GM19372 (cell line): ENCODE results near the gene GARIN5B.
"Not testable (repeated sequence)": the region's sequence is repeated elsewhere in the genome, so short reads cannot be mapped to it uniquely, and the experiment has no call there.

Experiments
- ATAC-seq: cut with Tn5 transposase; IDR thresholded peaks from one replicate; pipeline ENCODE4 v1.9.1; 2021; ENCODE audit warnings: mild to moderate bottlenecking, low read depth, moderate library complexity; ENCODE audit not compliant: unreplicated experiment

The GARIN5B gene

GRCh38 chr19:55329791-55330190 is 33.3 kb downstream of the GARIN5B start:
- ATAC-seq = not testable (repeated sequence)

GRCh38 chr19:55328774-55329318 is 34.2 kb downstream of the GARIN5B start:
- ATAC-seq = not testable (repeated sequence)

- ATAC-seq = no peak
Observed at GRCh38 chr19:55325172-55325571, 37.9 kb downstream of the GARIN5B start, which contains the start of gene TMEM150B. TSS of gene TMEM150B (minus strand) at chr19:55325341. CDS start at chr19:55321036, 4,305 bp downstream.

GRCh38 chr19:55324662-55325061 is 38.4 kb downstream of the GARIN5B start:
- ATAC-seq = no peak

DNA sequence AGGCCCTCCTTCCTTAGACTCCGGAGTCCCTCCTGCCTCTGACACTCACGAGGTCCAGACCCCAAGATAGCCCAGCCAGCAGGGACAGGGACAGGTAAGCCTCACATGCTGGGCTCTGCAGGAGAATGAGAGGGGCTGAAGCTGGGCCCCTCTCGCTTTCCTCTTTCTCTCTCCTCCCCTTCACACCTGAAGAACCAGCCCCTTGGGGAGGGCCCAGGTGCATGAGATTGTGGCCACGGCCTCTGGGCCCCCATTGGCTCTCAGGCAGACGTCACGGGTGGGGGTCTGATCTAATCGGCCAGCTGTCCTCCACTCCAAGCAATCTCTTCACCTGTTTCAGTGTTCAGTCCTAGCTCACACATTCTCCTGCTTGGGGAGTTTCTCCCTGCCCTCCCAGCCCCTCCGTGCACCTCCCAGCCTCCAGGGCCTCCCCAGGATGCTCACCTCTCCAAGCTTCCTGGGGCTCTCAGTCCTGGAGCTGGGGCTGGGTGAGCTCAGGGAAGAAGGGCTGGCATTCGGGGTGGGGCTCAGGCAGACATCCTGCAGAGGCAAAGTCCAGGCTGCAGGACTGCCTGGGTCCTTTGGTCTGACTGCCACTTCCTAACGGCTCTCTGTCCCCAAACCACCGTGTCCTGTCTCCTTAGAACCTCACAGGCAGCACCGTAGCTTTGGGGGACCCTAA is 40.7 kb downstream of the GARIN5B start:
- no peak for ATAC-seq

- ATAC-seq = no peak
Observed at GRCh38 chr19:55321466-55322137, 41.5 kb downstream of the GARIN5B start.

DNA sequence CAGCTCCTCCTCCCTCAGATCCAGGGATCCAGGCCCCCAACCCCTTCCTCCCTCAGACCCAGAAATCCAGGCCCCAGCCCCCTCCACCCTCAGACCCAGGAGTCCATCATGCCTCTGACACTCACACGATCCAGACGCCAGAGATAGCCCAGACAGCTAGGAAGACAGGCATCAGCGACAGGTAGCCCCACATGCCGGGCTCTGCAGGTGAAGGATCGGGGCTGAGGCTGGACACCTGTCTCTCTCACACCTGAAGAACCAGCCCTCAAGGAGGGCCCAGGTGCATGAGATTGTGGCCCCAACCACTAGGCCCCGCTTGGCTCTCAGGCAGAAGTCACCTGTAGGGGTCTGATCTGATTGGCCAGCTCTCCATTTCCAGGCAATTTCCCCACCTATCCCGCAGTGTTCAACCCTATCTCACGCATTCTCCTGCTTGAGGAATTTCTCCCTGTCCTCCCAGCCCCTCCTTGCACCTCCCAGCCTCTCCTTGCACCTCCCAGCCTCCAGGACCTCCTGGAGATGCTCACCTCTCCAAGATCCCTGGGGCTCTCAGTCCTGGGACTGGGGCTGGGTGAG is 42.1 kb downstream of the GARIN5B start:
- ATAC-seq = no peak

DNA sequence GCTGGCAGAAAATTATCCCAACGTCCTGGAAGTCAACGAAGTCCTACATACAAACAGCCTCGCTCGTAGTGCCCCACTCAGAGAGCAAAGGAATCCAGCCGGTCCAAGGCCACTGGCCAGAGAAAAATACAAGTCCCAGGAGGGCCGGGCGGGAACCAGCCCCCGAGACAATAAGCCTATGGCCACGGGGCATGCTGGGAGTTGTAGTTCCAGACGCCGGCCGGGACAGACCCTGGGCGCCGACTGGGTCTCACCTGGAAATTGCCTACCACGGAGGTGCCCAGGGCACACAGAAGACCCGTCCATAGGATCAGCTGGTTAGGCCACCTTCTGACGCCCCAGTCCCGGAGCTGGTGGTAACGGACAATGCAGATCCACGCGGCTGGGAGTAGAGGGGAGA is 43.3 kb downstream of the GARIN5B start:
- ATAC-seq = no peak

DNA sequence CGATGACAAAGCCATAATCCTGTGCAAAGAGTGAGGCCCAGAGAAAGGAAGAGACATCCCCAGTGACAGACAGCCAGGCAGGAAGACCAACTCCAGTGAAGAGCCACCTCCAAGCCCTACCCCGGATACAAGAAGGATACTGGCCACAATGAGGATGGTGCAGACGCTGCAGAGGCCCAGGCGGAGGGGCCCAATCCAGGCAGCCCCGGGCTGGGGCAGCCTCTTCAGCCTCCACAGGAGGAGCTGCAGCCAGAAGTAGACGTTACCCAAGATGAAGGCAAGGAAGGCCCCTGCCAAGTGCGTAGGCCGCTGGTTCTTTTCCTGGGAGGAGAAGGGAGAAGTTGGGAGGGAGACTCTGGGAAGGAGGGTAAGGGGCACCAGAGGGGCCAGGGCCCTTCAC is 46.4 kb downstream of the GARIN5B start:
- no peak for ATAC-seq

GRCh38 chr19:55315956-55316525 is 47.0 kb downstream of the GARIN5B start:
- no peak for ATAC-seq

DNA sequence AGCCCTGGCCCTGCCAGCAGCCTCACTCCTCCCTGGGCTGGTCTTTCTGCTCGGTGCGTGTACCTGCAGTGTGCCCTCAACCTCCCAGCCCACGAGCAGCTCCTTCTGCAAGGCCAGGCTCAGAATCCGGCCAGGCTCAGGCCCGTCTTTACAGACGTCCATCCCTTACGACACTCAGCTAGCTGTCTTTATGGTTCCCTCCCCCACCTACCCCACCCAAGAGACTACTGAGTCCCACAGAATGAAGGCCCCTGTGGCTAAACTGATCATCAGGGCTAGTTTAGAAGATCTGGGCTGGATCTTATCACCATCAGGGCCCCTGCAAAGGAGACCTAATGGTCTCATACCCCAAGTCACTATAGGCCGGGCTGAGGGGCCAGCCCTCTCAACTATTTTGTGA is 48.7 kb downstream of the GARIN5B start:
- no peak for ATAC-seq

GRCh38 chr19:55312621-55313512 is 50.2 kb downstream of the GARIN5B start:
- no peak for ATAC-seq

GRCh38 chr19:55311797-55312196 is 51.3 kb downstream of the GARIN5B start:
- ATAC-seq = no peak

GRCh38 chr19:55311397-55311796 is 51.7 kb downstream of the GARIN5B start:
- no peak for ATAC-seq

DNA sequence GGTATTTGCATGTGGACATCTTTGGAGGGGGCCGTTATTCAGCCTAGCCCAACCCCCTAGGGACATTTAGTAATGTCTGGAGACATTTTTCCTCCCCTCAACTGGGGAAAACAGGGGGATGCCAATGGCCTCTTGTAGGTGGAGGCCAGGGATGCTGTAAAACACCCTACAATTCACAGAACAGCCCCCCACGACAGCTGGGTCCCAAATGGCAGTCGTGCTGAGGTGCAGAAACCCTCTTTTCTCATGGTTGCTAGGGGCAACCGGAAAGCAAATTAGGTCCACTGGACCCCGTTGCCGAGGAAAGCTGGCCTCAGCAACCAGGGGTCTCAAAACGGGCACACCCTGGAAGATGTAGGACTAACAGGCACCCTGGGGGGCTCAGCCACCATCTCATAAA is 52.6 kb downstream of the GARIN5B start:
- ATAC-seq = no peak

DNA sequence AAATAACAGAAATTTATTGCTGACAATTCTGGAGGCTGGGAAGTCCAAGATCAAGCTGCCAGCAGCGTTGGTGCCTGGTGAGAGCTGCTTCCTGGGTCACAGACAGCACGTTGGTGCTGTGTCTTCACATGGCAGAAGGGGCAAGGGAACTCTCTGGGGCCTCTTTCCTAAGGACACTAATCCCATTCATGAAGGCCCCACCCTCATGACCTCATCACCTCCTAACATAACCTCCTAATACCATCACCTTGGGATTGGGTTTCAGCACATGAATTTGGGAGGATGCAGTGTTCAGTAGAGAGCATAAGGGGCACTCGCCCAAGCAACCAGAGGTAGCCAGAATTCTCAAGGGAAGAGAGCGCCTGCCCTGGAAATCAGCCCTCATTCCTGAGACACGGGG is 53.6 kb downstream of the GARIN5B start:
- no peak for ATAC-seq

DNA sequence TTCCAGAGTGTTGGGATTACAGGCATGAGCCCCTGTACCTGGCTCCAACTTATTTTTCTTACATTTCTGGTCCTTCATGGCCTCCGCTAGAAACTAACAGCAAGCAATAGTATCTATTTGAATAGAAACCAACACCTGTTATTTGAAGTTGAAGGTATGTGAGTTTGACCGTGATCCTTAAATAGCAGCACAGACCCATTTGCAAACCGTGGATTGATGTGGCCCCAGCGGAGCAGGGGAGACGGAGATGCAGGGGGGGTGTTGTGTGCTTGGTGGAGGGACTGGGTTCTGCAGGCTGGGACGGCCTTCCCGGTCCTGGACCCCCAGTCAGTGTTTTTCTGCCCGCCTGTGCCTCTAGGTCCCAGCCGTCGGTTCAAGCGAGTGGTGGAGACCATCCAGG is 54.8 kb downstream of the GARIN5B start:
- ATAC-seq = no peak

DNA sequence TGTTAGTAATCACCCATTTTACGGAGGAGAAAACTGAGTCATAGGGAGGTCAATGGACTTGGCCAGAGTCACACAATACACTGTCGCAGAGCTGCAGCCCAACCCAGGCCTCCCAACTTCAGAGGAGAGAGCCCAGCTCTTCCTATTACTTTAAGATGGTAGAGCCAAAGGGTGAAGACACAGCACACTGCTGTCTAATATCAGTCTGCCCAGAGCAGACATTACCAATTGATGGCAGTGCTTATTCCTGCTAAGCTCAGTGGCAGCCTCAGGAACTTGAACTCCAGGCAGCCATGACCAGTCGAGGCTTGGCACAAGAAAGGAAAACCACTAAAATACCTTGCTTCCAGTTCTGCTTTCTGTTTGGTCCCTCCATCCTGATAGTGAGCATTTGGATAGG is 56.3 kb downstream of the GARIN5B start:
- ATAC-seq = no peak

- ATAC-seq = no peak
Observed at GRCh38 chr19:55305983-55306562, 57.0 kb downstream of the GARIN5B start.

DNA sequence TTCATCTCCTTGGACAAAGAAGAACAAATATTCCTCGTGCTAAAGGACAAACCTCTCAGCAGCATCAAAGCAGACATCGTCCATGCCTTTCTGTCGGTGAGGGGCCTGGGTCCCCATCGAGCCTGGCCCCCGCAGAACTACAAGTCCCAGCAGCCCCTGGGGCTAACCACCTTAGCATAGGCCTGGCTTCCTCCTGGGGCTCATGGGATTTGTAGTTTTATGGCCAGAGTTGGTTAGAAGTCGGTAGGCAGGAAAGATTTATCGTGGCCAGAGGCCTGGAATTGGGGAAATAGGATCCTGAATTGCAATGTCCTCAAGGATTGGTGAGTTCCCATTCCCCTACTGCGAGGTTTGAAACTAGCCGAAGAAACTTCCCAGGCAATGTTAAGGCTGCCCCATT is 57.6 kb downstream of the GARIN5B start:
- ATAC-seq = no peak
